ENCODE results near the gene COL8A2.

COL8A2 gene

GRCh38 chr1:36089393-36090121 is 35.5 kb downstream of the COL8A2 start:
- no peak for DNase-seq (ENCODE audit: low read depth)

GRCh38 chr1:36088577-36089392 is 36.2 kb downstream of the COL8A2 start, which contains the start of gene ADPRS:
TSS of gene ADPRS (plus strand) at chr1:36088892. CDS start at chr1:36088905, 13 bp downstream.
- peak; percentile 86 for DNase-seq (ENCODE audit: low read depth)

GRCh38 chr1:36088265-36088576 is 36.8 kb downstream of the COL8A2 start:
- DNase-seq (ENCODE audit: low read depth) = no peak

- no peak for DNase-seq (ENCODE audit: low read depth)
These were observed 37.5 kb downstream of the COL8A2 start for GRCh38 chr1:36087233-36088123.

GRCh38 chr1:36086529-36087232 is 38.3 kb downstream of the COL8A2 start:
- DNase-seq (ENCODE audit: low read depth) = no peak

- DNase-seq (ENCODE audit: low read depth) = no peak
These were observed 39.1 kb downstream of the COL8A2 start for GRCh38 chr1:36085686-36086526.

- DNase-seq (ENCODE audit: low read depth) = no peak
These were observed 39.9 kb downstream of the COL8A2 start for GRCh38 chr1:36085126-36085525.

- no peak for DNase-seq (ENCODE audit: low read depth)
These were observed 40.4 kb downstream of the COL8A2 start for GRCh38 chr1:36084497-36085115.

- no peak for DNase-seq (ENCODE audit: low read depth)
These were observed 41.2 kb downstream of the COL8A2 start, which contains the start of gene TEKT2 for GRCh38 chr1:36083635-36084496. TSS of gene TEKT2 (plus strand) at chr1:36084094. CDS start at chr1:36084922, 828 bp downstream.

GRCh38 chr1:36083219-36083618 is 41.8 kb downstream of the COL8A2 start:
- DNase-seq (ENCODE audit: low read depth) = no peak

- no peak for DNase-seq (ENCODE audit: low read depth)
These were observed 43.0 kb downstream of the COL8A2 start for GRCh38 chr1:36081926-36082485.

- DNase-seq (ENCODE audit: low read depth) = no peak
These were observed 44.2 kb downstream of the COL8A2 start for GRCh38 chr1:36080801-36081200.

GRCh38 chr1:36080236-36080635 is 44.8 kb downstream of the COL8A2 start:
- DNase-seq (ENCODE audit: low read depth) = no peak

GRCh38 chr1:36076979-36077573 is 47.9 kb downstream of the COL8A2 start:
- no peak for DNase-seq (ENCODE audit: low read depth)

GRCh38 chr1:36070349-36070748 is 54.7 kb downstream of the COL8A2 start:
- no peak for DNase-seq (ENCODE audit: low read depth)

- DNase-seq (ENCODE audit: low read depth) = no peak
These were observed 56.2 kb downstream of the COL8A2 start for GRCh38 chr1:36068866-36069265.

- DNase-seq (ENCODE audit: low read depth) = no peak
These were observed 57.2 kb downstream of the COL8A2 start for GRCh38 chr1:36067871-36068270.

GRCh38 chr1:36062315-36062714 is 62.7 kb downstream of the COL8A2 start:
- no peak for DNase-seq (ENCODE audit: low read depth)

GRCh38 chr1:36055706-36056105 is 69.3 kb downstream of the COL8A2 start:
- no peak for DNase-seq (ENCODE audit: low read depth)
